HG03060 (cell line): ENCODE results near the gene KCNK5.

Experiments used
- ATAC-seq: cut with Tn5 transposase; IDR thresholded peaks from one replicate; pipeline ENCODE4 v1.9.1; 2021; ENCODE audit warnings: low read depth, moderate number of reproducible peaks; ENCODE audit not compliant: unreplicated experiment

The KCNK5 gene

GRCh38 chr6:39199976-39200375 is 29.3 kb downstream of the KCNK5 start:
- ATAC-seq = no peak

DNA sequence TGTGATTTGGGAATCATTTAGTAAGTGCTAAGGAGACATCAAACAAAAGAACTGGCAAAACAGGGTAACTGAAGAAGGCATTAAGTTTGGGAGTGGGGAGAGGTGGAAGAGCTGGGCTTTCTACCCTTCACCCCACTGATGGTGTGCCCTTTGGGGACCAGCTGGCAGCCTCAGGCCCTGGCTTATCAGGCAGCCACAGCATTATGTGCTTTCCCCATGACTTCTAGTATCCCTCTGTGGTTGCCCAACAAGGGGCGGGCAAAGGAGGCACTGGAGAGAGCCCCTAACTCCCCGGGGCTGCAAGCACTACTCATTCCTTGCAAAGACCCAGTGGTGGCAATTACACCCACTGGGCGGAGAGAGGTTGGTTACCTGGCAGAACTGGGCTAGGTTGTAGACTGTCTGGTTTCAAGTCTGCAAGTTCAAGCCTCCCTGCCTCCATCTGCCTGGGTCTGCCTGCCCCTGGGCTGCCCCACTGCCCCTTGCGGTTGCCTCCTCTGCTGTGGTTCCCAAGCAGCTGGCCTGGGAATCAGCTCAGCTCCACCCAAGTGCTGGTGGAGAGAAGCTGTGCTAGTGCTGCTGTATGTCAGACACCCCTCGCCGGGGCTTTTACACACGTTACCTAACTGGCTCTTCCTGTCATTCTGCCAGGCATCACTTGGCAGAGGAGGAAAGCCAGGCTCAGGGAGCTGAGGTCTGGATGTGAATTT is 29.9 kb downstream of the KCNK5 start:
- ATAC-seq = no peak

GRCh38 chr6:39198528-39198927 is 30.7 kb downstream of the KCNK5 start:
- no peak for ATAC-seq

DNA sequence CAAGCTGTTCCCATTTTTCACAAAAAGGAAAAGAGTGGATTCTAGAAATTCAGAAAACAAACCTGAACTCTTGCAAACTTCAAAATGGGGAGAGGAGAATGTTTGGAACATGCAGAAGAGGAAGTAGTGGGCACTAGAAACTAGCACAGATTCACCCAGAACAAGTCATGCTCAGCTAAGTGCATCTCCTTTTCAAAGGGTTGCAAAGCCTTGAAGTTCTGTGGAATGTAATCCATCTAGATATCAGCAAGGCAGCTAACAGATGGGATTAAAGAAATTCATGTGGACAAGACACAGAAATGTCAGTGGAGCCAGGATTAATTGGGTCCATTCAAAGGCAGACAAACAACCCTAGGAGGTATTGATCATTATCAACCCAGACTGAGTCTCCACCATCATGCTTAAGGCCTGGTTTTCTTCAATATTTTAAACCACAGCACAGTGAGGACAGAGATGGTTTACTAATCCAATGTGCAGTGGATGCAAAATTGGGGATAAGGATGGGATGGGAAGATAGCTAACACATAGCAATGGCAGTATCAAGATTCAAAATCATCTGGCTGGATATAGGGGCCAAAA is 31.3 kb downstream of the KCNK5 start:
- ATAC-seq = no peak

DNA sequence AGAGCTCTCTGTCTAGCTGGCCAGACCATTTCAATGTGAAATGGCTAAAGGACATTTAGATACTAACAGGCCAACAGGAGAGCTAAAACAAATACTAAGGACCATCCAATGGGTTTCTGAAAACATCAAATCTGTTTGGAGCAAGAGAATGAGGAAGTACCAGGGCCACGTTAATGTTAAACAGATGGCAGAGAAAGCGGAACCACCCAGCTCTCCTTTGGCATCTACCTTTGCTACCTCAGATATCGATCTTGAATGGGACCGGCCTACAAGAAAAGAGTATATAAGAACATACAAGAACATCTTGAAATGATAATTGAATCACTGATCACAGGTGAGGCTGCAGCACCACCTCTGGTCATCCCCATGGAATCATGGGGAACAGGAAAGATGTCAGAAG is 31.8 kb downstream of the KCNK5 start:
- no peak for ATAC-seq

- no peak for ATAC-seq
Measured at GRCh38 chr6:39196673-39197091, 32.6 kb downstream of the KCNK5 start.

DNA sequence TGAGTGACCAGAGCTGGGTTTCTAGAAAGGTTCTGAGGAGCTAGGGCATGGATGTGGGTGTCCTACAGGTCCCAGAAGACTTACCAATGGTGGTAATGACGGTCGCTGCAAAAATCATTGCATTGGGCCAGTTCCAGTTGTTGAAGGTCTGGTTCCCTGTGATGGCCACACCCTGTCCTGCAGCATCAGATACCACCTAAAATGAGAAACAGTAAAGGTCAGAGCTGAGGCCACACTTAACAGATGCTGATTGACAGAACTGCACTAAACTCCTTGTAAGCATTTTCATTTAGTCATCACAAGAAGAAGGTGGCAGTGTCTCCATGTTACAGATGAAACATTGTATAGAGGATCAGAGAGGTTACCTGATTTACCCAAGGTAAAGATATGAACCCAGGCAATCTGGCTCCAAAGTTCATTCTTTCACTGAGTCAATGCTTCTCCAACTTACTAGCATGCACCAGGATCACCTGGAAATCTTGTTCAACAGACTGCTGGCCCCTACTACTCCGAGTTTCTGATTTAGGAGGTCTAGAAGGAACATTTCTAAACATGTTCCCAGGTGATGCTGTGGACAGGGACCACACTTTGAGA is 33.4 kb downstream of the KCNK5 start:
- ATAC-seq = no peak

GRCh38 chr6:39194466-39194865 is 34.8 kb downstream of the KCNK5 start:
- no peak for ATAC-seq

GRCh38 chr6:39193201-39193791 is 36.0 kb downstream of the KCNK5 start:
- ATAC-seq = no peak

GRCh38 chr6:39192736-39193135 is 36.5 kb downstream of the KCNK5 start:
- ATAC-seq = no peak

GRCh38 chr6:39191236-39191930 is 37.9 kb downstream of the KCNK5 start:
- no peak for ATAC-seq

- no peak for ATAC-seq
Measured at GRCh38 chr6:39190545-39191235, 38.6 kb downstream of the KCNK5 start.

- ATAC-seq = no peak
Measured at GRCh38 chr6:39189915-39190544, 39.2 kb downstream of the KCNK5 start.

- ATAC-seq = no peak
Measured at GRCh38 chr6:39189131-39189530, 40.1 kb downstream of the KCNK5 start.

DNA sequence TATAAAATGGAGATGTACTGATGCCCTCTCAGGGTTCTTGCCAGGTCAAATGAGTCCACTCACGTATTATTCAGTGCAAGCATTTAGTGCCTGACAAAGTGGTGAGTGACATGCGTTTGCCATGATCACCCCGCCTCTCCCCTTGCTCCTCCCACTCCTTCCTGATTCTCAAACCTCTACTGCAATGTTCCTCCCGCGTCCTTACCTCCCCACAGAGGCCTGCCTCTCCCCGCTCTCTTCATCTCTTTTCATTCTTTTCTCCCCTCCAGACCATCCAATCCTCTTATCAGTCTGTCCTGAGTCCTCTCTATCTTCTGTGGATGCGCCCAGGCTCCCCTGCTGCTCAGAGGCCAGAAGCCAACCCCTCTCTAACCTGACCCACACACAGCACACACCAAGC is 40.7 kb downstream of the KCNK5 start:
- ATAC-seq = no peak

- no peak for ATAC-seq
Measured at GRCh38 chr6:39188098-39188450, 41.2 kb downstream of the KCNK5 start.

DNA sequence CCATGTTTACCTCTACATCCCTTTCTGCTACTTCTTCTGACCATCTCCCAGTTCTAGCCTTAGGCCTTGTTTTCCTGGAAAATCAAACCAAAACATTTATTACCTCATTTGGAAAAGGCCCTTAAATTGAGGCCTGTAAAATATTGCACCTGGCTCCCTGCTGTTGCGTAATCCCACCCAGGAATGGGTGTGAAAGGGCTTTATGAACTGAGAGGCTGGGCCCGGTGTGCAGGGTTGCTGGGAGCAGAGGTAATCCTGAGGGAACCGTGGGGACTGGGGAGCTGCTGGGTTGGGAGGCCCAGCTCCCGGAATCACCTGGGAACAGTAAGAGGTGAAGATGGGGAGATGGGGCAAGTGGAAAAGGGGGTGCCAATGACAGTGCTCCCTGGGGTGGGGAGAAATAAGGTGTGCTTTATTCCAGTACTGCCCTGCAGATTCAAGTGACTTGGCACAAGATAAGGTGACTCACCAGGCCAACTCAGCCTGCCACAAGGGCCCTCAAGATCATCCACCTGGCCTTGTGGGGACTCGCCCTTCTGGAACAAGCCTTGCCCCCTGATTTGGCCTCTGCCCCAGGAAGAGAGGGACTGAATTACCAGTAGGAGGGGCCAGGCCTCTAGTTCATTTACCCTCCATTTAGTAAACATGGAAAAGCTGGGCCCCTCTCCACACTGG is 44.2 kb downstream of the KCNK5 start:
- ATAC-seq = no peak

GRCh38 chr6:39182604-39183003 is 46.7 kb downstream of the KCNK5 start:
- ATAC-seq = no peak

DNA sequence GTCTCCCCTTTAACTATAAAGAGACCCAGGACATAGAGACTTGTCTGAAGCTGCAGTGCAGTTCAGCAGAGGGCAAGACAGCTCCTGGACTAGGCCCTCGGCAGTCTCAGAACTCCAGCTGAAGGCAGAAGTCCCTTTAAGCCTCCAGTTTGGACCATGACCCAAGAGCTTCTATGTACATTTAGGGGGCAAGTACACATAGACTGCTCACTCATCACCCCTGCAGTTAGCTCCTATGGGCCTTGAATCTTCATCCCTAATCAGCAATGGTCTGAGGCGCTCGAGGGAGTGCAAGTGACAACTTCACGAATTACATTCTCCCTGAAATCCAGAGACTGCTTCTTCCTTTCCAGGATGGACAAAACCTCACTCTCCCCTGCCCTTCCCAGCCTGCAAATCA is 47.4 kb downstream of the KCNK5 start:
- no peak for ATAC-seq

DNA sequence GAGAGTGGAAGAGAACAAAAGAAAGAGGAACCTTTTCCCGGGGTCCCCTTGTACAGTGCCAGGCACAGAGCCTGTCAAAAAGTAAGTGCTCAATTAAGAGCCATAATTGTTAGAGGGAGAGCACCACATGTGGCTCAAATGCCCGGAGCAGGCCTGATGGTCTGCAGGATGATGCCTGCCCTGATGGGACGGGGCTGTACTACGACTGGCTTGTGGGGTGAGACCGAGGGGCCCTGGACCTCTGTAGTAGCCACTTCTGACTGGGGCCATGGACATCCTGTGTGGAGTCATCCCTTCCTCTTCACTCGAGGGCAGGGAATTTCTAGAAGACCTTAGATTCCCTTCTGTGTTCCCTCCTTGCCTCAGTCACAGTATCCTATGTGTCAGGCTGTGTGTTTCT is 47.9 kb downstream of the KCNK5 start:
- no peak for ATAC-seq
